ENCODE results near the gene SPTBN1.

GRCh38 chr2:54523324-54523959 is 67.3 kb downstream of the SPTBN1 start:
- TF ChIP-seq PBX3 (IDR thresholded peaks at IDR 0.05) (no peak), NR3C1 (IDR thresholded peaks at IDR 0.05) (no peak), TP53 (CRISPR knock-in tag; IDR thresholded peaks at IDR 0.05) (no peak)
- TF ChIP-seq, protein P1, sequence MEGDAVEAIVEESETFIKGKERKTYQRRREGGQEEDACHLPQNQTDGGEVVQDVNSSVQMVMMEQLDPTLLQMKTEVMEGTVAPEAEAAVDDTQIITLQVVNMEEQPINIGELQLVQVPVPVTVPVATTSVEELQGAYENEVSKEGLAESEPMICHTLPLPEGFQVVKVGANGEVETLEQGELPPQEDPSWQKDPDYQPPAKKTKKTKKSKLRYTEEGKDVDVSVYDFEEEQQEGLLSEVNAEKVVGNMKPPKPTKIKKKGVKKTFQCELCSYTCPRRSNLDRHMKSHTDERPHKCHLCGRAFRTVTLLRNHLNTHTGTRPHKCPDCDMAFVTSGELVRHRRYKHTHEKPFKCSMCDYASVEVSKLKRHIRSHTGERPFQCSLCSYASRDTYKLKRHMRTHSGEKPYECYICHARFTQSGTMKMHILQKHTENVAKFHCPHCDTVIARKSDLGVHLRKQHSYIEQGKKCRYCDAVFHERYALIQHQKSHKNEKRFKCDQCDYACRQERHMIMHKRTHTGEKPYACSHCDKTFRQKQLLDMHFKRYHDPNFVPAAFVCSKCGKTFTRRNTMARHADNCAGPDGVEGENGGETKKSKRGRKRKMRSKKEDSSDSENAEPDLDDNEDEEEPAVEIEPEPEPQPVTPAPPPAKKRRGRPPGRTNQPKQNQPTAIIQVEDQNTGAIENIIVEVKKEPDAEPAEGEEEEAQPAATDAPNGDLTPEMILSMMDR (IDR thresholded peaks at IDR 0.05), result no peak
